Measurements from ENCODE around the gene ENPP3.
"Not testable (repeated sequence)": the region's sequence is repeated elsewhere in the genome, so short reads cannot be mapped to it uniquely, and the experiment has no call there.

Gene ENPP3

GRCh38 chr6:131680868-131681267 lies 43.8 kb downstream of the ENPP3 start:
- no peaks in the 10 kb centered on the region for H3K36me3 ChIP-seq (ENCODE audit: insufficient read depth, low read length)
- peaks cover 3% of the 10 kb centered on the region for H3K9me3 ChIP-seq (ENCODE audit: low read length)
- no peak overlapping the region for H2AFZ ChIP-seq (ENCODE audit: low read depth, low read length)
- no peak overlapping the region for H3K4me3 ChIP-seq (ENCODE audit: low read length)
- H3K27me3 ChIP-seq (ENCODE audit: insufficient read depth, low read length) = no peaks in the 10 kb centered on the region
- peaks cover 12% of the 10 kb centered on the region for H3K4me1 ChIP-seq (ENCODE audit: insufficient read depth, low read length)

GRCh38 chr6:131681585-131681984 lies 44.5 kb downstream of the ENPP3 start:
- peaks cover 3% of the 10 kb centered on the region for H3K9me3 ChIP-seq (ENCODE audit: low read length)
- H3K4me3 ChIP-seq (ENCODE audit: low read length) = no peak overlapping the region
- no peaks in the 10 kb centered on the region for H3K36me3 ChIP-seq (ENCODE audit: insufficient read depth, low read length)
- peaks cover 12% of the 10 kb centered on the region for H3K4me1 ChIP-seq (ENCODE audit: insufficient read depth, low read length)
- no peak overlapping the region for H2AFZ ChIP-seq (ENCODE audit: low read depth, low read length)
- no peaks in the 10 kb centered on the region for H3K27me3 ChIP-seq (ENCODE audit: insufficient read depth, low read length)

GRCh38 chr6:131682442-131682841 lies 45.3 kb downstream of the ENPP3 start:
- Histone ChIP-seq H3K36me3 (ENCODE audit: insufficient read depth, low read length) (no peaks in the 10 kb centered on the region), H2AFZ (ENCODE audit: low read depth, low read length) (no peak overlapping the region), H3K4me3 (ENCODE audit: low read length) (no peak overlapping the region), H3K27me3 (ENCODE audit: insufficient read depth, low read length) (no peaks in the 10 kb centered on the region), H3K9me3 (ENCODE audit: low read length) (peaks cover 3% of the 10 kb centered on the region), H3K4me1 (ENCODE audit: insufficient read depth, low read length) (peaks cover 12% of the 10 kb centered on the region)

- peaks cover 3% of the 10 kb centered on the region for H3K9me3 ChIP-seq (ENCODE audit: low read length)
- peaks cover 5% of the 10 kb centered on the region for H3K4me1 ChIP-seq (ENCODE audit: insufficient read depth, low read length)
- no peaks in the 10 kb centered on the region for H3K36me3 ChIP-seq (ENCODE audit: insufficient read depth, low read length)
- no peak overlapping the region for H3K4me3 ChIP-seq (ENCODE audit: low read length)
- no peak overlapping the region for H2AFZ ChIP-seq (ENCODE audit: low read depth, low read length)
- H3K27me3 ChIP-seq (ENCODE audit: insufficient read depth, low read length) = no peaks in the 10 kb centered on the region
Measured at GRCh38 chr6:131683479-131683878, 46.4 kb downstream of the ENPP3 start.

GRCh38 chr6:131685266-131685780 lies 48.2 kb downstream of the ENPP3 start:
- peaks cover 3% of the 10 kb centered on the region for H3K4me1 ChIP-seq (ENCODE audit: insufficient read depth, low read length)
- H3K9me3 ChIP-seq (ENCODE audit: low read length) = peaks cover 3% of the 10 kb centered on the region
- H3K36me3 ChIP-seq (ENCODE audit: insufficient read depth, low read length) = no peaks in the 10 kb centered on the region
- H3K4me3 ChIP-seq (ENCODE audit: low read length) = no peak overlapping the region
- H3K27me3 ChIP-seq (ENCODE audit: insufficient read depth, low read length) = no peaks in the 10 kb centered on the region
- H2AFZ ChIP-seq (ENCODE audit: low read depth, low read length) = no peak overlapping the region

GRCh38 chr6:131687022-131687421 lies 49.9 kb downstream of the ENPP3 start:
- H3K4me1 ChIP-seq (ENCODE audit: insufficient read depth, low read length) = peaks cover 3% of the 10 kb centered on the region
- H3K9me3 ChIP-seq (ENCODE audit: low read length) = no peaks in the 10 kb centered on the region
- H2AFZ ChIP-seq (ENCODE audit: low read depth, low read length) = no peak overlapping the region
- H3K4me3 ChIP-seq (ENCODE audit: low read length) = no peak overlapping the region
- no peaks in the 10 kb centered on the region for H3K27me3 ChIP-seq (ENCODE audit: insufficient read depth, low read length)
- no peaks in the 10 kb centered on the region for H3K36me3 ChIP-seq (ENCODE audit: insufficient read depth, low read length)

- Histone ChIP-seq H3K9me3 (ENCODE audit: low read length) (no peaks in the 10 kb centered on the region), H3K36me3 (ENCODE audit: insufficient read depth, low read length) (no peaks in the 10 kb centered on the region), H3K4me1 (ENCODE audit: insufficient read depth, low read length) (no peaks in the 10 kb centered on the region), H3K4me3 (ENCODE audit: low read length) (no peak overlapping the region), H2AFZ (ENCODE audit: low read depth, low read length) (no peak overlapping the region), H3K27me3 (ENCODE audit: insufficient read depth, low read length) (no peaks in the 10 kb centered on the region)
Measured at GRCh38 chr6:131688286-131688685, 51.2 kb downstream of the ENPP3 start.

GRCh38 chr6:131692031-131692430 lies 54.9 kb downstream of the ENPP3 start:
- Histone ChIP-seq H3K9me3 (ENCODE audit: low read length) (no peaks in the 10 kb centered on the region), H3K27me3 (ENCODE audit: insufficient read depth, low read length) (no peaks in the 10 kb centered on the region), H3K36me3 (ENCODE audit: insufficient read depth, low read length) (no peaks in the 10 kb centered on the region), H3K4me1 (ENCODE audit: insufficient read depth, low read length) (no peaks in the 10 kb centered on the region), H3K4me3 (ENCODE audit: low read length) (no peak overlapping the region), H2AFZ (ENCODE audit: low read depth, low read length) (no peak overlapping the region)

GRCh38 chr6:131692589-131692988 lies 55.5 kb downstream of the ENPP3 start:
- no peaks in the 10 kb centered on the region for H3K9me3 ChIP-seq (ENCODE audit: low read length)
- no peak overlapping the region for H3K4me3 ChIP-seq (ENCODE audit: low read length)
- no peaks in the 10 kb centered on the region for H3K27me3 ChIP-seq (ENCODE audit: insufficient read depth, low read length)
- H3K36me3 ChIP-seq (ENCODE audit: insufficient read depth, low read length) = no peaks in the 10 kb centered on the region
- no peak overlapping the region for H2AFZ ChIP-seq (ENCODE audit: low read depth, low read length)
- no peaks in the 10 kb centered on the region for H3K4me1 ChIP-seq (ENCODE audit: insufficient read depth, low read length)

GRCh38 chr6:131693384-131693783 lies 56.3 kb downstream of the ENPP3 start:
- Histone ChIP-seq H3K9me3 (ENCODE audit: low read length) (no peaks in the 10 kb centered on the region), H3K4me3 (ENCODE audit: low read length) (no peak overlapping the region), H3K36me3 (ENCODE audit: insufficient read depth, low read length) (no peaks in the 10 kb centered on the region), H3K27me3 (ENCODE audit: insufficient read depth, low read length) (no peaks in the 10 kb centered on the region), H2AFZ (ENCODE audit: low read depth, low read length) (no peak overlapping the region), H3K4me1 (ENCODE audit: insufficient read depth, low read length) (no peaks in the 10 kb centered on the region)

- Histone ChIP-seq H3K4me3 (ENCODE audit: low read length) (no peak overlapping the region), H2AFZ (ENCODE audit: low read depth, low read length) (no peak overlapping the region), H3K4me1 (ENCODE audit: insufficient read depth, low read length) (no peaks in the 10 kb centered on the region), H3K36me3 (ENCODE audit: insufficient read depth, low read length) (no peaks in the 10 kb centered on the region), H3K27me3 (ENCODE audit: insufficient read depth, low read length) (no peaks in the 10 kb centered on the region), H3K9me3 (ENCODE audit: low read length) (no peaks in the 10 kb centered on the region)
Measured at GRCh38 chr6:131694832-131695426, 57.8 kb downstream of the ENPP3 start.

- H2AFZ ChIP-seq (ENCODE audit: low read depth, low read length) = no peak overlapping the region
- H3K27me3 ChIP-seq (ENCODE audit: insufficient read depth, low read length) = no peaks in the 10 kb centered on the region
- no peaks in the 10 kb centered on the region for H3K4me1 ChIP-seq (ENCODE audit: insufficient read depth, low read length)
- no peaks in the 10 kb centered on the region for H3K9me3 ChIP-seq (ENCODE audit: low read length)
- H3K4me3 ChIP-seq (ENCODE audit: low read length) = no peak overlapping the region
- H3K36me3 ChIP-seq (ENCODE audit: insufficient read depth, low read length) = no peaks in the 10 kb centered on the region
Measured at GRCh38 chr6:131696956-131697355, 59.9 kb downstream of the ENPP3 start.

- not testable (repeated sequence) for H3K4me1 ChIP-seq (ENCODE audit: insufficient read depth, low read length); H3K4me3 ChIP-seq (ENCODE audit: low read length); H3K36me3 ChIP-seq (ENCODE audit: insufficient read depth, low read length); H3K27me3 ChIP-seq (ENCODE audit: insufficient read depth, low read length); H3K9me3 ChIP-seq (ENCODE audit: low read length); H2AFZ ChIP-seq (ENCODE audit: low read depth, low read length)
Measured at GRCh38 chr6:131700851-131701250, 63.7 kb downstream of the ENPP3 start.

GRCh38 chr6:131703905-131704304 lies 66.8 kb downstream of the ENPP3 start:
- not testable (repeated sequence) for H3K9me3 ChIP-seq (ENCODE audit: low read length); H2AFZ ChIP-seq (ENCODE audit: low read depth, low read length)

More at GRCh38 chr6:131703905-131704304, 66.8 kb downstream of the ENPP3 start:
- not testable (repeated sequence) for H3K4me3 ChIP-seq (ENCODE audit: low read length); H3K4me1 ChIP-seq (ENCODE audit: insufficient read depth, low read length); H3K36me3 ChIP-seq (ENCODE audit: insufficient read depth, low read length); H3K27me3 ChIP-seq (ENCODE audit: insufficient read depth, low read length)

Data from neuron (in vitro differentiated cells).